ENCODE data around the gene FAT1.
"Not testable (repeated sequence)": the region's sequence is repeated elsewhere in the genome, so short reads cannot be mapped to it uniquely, and the experiment has no call there.

Gene FAT1

GRCh38 chr4:186760576-186760975 lies 36.9 kb upstream of the FAT1 start:
- no peak overlapping the region for H3K27ac ChIP-seq
- CTCF ChIA-PET, result no interaction called here
- POLR2A ChIA-PET (ENCODE audit: low non-redundant PET), result no interaction called here
- TF ChIP-seq CTCF (conservative IDR thresholded peaks at IDR 0.05; ENCODE audit: low read depth), result no peak
- peak; percentile 43 for DNase-seq (ENCODE audit: low spot score)

- no peak overlapping the region for H3K27ac ChIP-seq
- no peak for TF ChIP-seq CTCF (conservative IDR thresholded peaks at IDR 0.05; ENCODE audit: low read depth)
- DNase-seq (ENCODE audit: low spot score), result no peak
- ChIA-PET CTCF (interaction anchor here (0.6 kb wide), 1 partner anchor 63 kb away, joined by 3 read pairs; no protein-coding TSS in a partner anchor), POLR2A (ENCODE audit: low non-redundant PET) (no interaction called here)
Measured at GRCh38 chr4:186759990-186760389, 36.3 kb upstream of the FAT1 start.

GRCh38 chr4:186758929-186759682 lies 35.5 kb upstream of the FAT1 start:
- CTCF ChIA-PET, result interaction anchor here (0.6 kb wide), 1 partner anchor 62 kb away, joined by 3 read pairs; no protein-coding TSS in a partner anchor
- H3K27ac ChIP-seq, result no peak overlapping the region
- POLR2A ChIA-PET (ENCODE audit: low non-redundant PET), result interaction anchor here (0.6 kb wide), 1 partner anchor 177 kb away, joined by 3 read pairs; no protein-coding TSS in a partner anchor
- DNase-seq (ENCODE audit: low spot score), result no peak
- no peak for TF ChIP-seq CTCF (conservative IDR thresholded peaks at IDR 0.05; ENCODE audit: low read depth)

GRCh38 chr4:186757696-186758355 lies 34.2 kb upstream of the FAT1 start:
- H3K27ac ChIP-seq, result no peak overlapping the region
- CTCF ChIA-PET, result no interaction called here
- DNase-seq (ENCODE audit: low spot score), result no peak
- TF ChIP-seq CTCF (conservative IDR thresholded peaks at IDR 0.05; ENCODE audit: low read depth), result no peak
- POLR2A ChIA-PET (ENCODE audit: low non-redundant PET), result interaction anchor here (0.6 kb wide), 1 partner anchor 60 kb away, joined by 3 read pairs; no protein-coding TSS in a partner anchor

- DNase-seq (ENCODE audit: low spot score); POLR2A ChIA-PET (ENCODE audit: low non-redundant PET); H3K27ac ChIP-seq: not testable (repeated sequence)
- CTCF ChIA-PET, result interaction anchor here (1.3 kb wide), 1 partner anchor 20 kb away, joined by 3 read pairs; no protein-coding TSS in a partner anchor
Measured at GRCh38 chr4:186756550-186756949, 32.9 kb upstream of the FAT1 start.

- TF ChIP-seq CTCF (conservative IDR thresholded peaks at IDR 0.05; ENCODE audit: low read depth), result no peak
- H3K27ac ChIP-seq, result no peak overlapping the region
- CTCF ChIA-PET, result interaction anchor here (1.3 kb wide), 1 partner anchor 20 kb away, joined by 3 read pairs; no protein-coding TSS in a partner anchor
- no peak for DNase-seq (ENCODE audit: low spot score)
- POLR2A ChIA-PET (ENCODE audit: low non-redundant PET), result no interaction called here
Measured at GRCh38 chr4:186755550-186756519, 32.2 kb upstream of the FAT1 start.

Measured in RWPE1 (cell line).